SU-DHL-6 (cell line): Measurements from ENCODE around the gene BDKRB2.

Source experiments
- H2AFZ ChIP-seq: fragments of 200-600 bp; sonication (generic); 2 replicates; pipeline ENCODE4 v1.6.1; 2014; ENCODE audit warnings: low read depth, mild to moderate bottlenecking, moderate library complexity, mixed read lengths, antibody characterized with exemption, low read length; ENCODE audit not compliant: severe bottlenecking
- H3F3A ChIP-seq: fragments of 200-600 bp; shearing (Covaris generic); 2 replicates; pipeline ENCODE4 v1.6.0; 2016; ENCODE audit warnings: antibody characterized with exemption, mild to moderate bottlenecking; ENCODE audit not compliant: insufficient read depth
- H3K27ac ChIP-seq: fragments of 200-600 bp; sonication (generic); 2 replicates; pipeline ENCODE4 v1.5.1; 2016; ENCODE audit warnings: low read depth, mild to moderate bottlenecking, low read length, moderate library complexity, mixed read lengths
- H3K27me3 ChIP-seq: fragments of 200-600 bp; sonication (generic), shearing (Covaris generic); 2 replicates; pipeline ENCODE4 v1.6.0; 2014; ENCODE audit warnings: mild to moderate bottlenecking, low read length
- H3K36me3 ChIP-seq: fragments of 200-600 bp; sonication (generic); 2 replicates; pipeline ENCODE4 v1.6.1; 2014; ENCODE audit warnings: mild to moderate bottlenecking, low read length, mixed read lengths
- H3K4me2 ChIP-seq: fragments of 300-600, 200-600 bp; shearing (Covaris generic), sonication (generic); 2 replicates; pipeline ENCODE4 v1.6.0; 2014; ENCODE audit warnings: low read length, low read depth, mild to moderate bottlenecking; ENCODE audit not compliant: poor library complexity, severe bottlenecking
- H3K4me3 ChIP-seq: fragments of 200-600 bp; sonication (generic); 2 replicates; pipeline ENCODE4 v1.5.1; 2014; ENCODE audit warnings: antibody characterized with exemption, low read length, mild to moderate bottlenecking, mixed read lengths; ENCODE audit not compliant: insufficient read depth, poor library complexity, severe bottlenecking
- H3K79me2 ChIP-seq: fragments of 200-600 bp; sonication (generic); 2 replicates; pipeline ENCODE4 v1.6.1; 2014; ENCODE audit warnings: mild to moderate bottlenecking, low read length, moderate library complexity; ENCODE audit not compliant: insufficient read depth
- H3K9ac ChIP-seq: fragments of 200-600 bp; sonication (generic); 2 replicates; pipeline ENCODE4 v1.7.0; 2014; ENCODE audit warnings: mild to moderate bottlenecking, low read length
- H3K9me2 ChIP-seq: fragments of 200-600 bp; sonication (generic); replicated peaks from 2 replicates; pipeline ENCODE4 v1.6.1; 2014; ENCODE audit warnings: low read length; ENCODE audit not compliant: insufficient read depth
- H3K9me3 ChIP-seq: fragments of 200-600 bp; sonication (generic); 2 replicates; pipeline ENCODE4 v1.6.1; 2014; ENCODE audit warnings: low read length, mixed read lengths; ENCODE audit not compliant: insufficient read depth
- H4K20me1 ChIP-seq: fragments of 200-600 bp; sonication (generic); 2 replicates; pipeline ENCODE4 v1.6.1; 2014; ENCODE audit warnings: low read depth, mild to moderate bottlenecking, antibody characterized with exemption, low read length, moderate library complexity, mixed read lengths
- EZH2phosphoT487 ChIP-seq: fragments of 200-600 bp; sonication (generic), shearing (Covaris generic); conservative IDR thresholded peaks from 2 replicates; pipeline ENCODE4 v1.6.1; 2018; ENCODE audit warnings: mild to moderate bottlenecking, antibody characterized with exemption, low read length, moderate library complexity, mixed read lengths
- TF ChIP-seq, protein P1 (sequence below): fragments of 200-600 bp; sonication (generic); IDR thresholded peaks from one replicate; pipeline ENCODE4 v1.5.1; 2017; ENCODE audit warnings: antibody characterized with exemption, mild to moderate bottlenecking, low read length, moderate library complexity; ENCODE audit not compliant: insufficient read depth, poor library complexity, severe bottlenecking

BDKRB2 gene

DNA sequence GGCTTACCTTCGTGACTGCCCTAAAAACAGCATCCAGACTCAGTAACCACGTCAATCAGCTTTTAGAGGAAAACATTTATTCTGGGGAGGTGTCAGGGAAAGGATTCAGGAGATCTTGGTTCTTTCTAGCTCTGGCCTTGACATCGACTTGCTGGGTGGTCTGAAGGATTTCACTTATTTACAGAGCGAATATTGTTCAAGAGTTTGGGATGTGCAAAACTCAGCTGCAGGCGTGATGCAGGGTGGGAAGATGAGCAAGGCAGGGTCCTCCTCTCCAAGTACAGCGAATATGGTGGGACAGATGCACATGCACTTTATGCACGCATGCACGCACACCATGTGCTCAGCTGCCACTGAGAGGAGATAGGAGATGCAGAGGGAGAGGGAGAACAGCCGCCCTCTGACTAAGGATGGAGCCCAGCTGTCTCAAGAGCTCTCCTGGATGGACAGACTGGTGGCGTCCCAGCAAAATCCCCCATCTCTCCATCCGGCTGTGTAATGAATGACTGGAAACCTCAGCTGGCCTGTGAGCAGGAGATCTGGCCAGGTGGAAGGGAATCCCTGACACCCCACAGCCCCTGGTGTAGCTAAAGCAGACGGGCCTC is 27.0 kb downstream of the BDKRB2 start:
- H3K9me3 ChIP-seq = no peaks in the 10 kb centered on the region
- no peak overlapping the region for H3K27ac ChIP-seq
- no peaks in the 10 kb centered on the region for H3K36me3 ChIP-seq
- no peaks in the 10 kb centered on the region for H3K9me2 ChIP-seq
- no peak overlapping the region for H3K4me2 ChIP-seq
- H3K79me2 ChIP-seq = no peaks in the 10 kb centered on the region
- no peaks in the 10 kb centered on the region for H4K20me1 ChIP-seq
- H3K27me3 ChIP-seq = no peaks in the 10 kb centered on the region
- H3K9ac ChIP-seq = no peak overlapping the region
- no peak overlapping the region for H2AFZ ChIP-seq
- H3F3A ChIP-seq = no peaks in the 10 kb centered on the region
- TF ChIP-seq, protein P1, sequence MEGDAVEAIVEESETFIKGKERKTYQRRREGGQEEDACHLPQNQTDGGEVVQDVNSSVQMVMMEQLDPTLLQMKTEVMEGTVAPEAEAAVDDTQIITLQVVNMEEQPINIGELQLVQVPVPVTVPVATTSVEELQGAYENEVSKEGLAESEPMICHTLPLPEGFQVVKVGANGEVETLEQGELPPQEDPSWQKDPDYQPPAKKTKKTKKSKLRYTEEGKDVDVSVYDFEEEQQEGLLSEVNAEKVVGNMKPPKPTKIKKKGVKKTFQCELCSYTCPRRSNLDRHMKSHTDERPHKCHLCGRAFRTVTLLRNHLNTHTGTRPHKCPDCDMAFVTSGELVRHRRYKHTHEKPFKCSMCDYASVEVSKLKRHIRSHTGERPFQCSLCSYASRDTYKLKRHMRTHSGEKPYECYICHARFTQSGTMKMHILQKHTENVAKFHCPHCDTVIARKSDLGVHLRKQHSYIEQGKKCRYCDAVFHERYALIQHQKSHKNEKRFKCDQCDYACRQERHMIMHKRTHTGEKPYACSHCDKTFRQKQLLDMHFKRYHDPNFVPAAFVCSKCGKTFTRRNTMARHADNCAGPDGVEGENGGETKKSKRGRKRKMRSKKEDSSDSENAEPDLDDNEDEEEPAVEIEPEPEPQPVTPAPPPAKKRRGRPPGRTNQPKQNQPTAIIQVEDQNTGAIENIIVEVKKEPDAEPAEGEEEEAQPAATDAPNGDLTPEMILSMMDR = no peak
- TF ChIP-seq EZH2phosphoT487 = no peak
- H3K4me3 ChIP-seq = no peak overlapping the region

DNA sequence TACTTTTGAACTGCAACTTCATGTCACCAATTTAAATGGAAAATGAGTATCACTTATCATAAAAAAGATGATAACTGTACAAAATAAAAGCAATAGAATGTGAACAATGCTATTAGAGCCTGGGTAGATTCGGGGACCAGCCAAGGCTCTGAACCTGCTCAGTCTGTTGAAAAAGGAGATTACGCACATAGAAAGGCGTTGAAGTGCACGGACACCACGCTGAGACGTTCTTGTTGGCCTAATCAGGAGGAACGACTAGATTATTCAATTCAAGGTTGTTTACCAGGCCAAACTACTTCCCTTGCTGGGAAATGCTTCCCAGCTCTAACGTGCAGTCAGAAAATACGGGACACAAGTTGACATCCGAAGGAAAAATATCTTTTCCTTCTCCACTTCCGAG is 27.9 kb downstream of the BDKRB2 start:
- H3K9ac ChIP-seq = no peak overlapping the region
- no peak overlapping the region for H3K4me3 ChIP-seq
- H3K9me2 ChIP-seq = no peaks in the 10 kb centered on the region
- H4K20me1 ChIP-seq = no peaks in the 10 kb centered on the region
- no peaks in the 10 kb centered on the region for H3K36me3 ChIP-seq
- TF ChIP-seq, protein P1 = no peak
- TF ChIP-seq EZH2phosphoT487 = no peak
- H3K27ac ChIP-seq = no peak overlapping the region
- H3K27me3 ChIP-seq = no peaks in the 10 kb centered on the region
- no peaks in the 10 kb centered on the region for H3F3A ChIP-seq
- H3K79me2 ChIP-seq = no peaks in the 10 kb centered on the region
- no peaks in the 10 kb centered on the region for H3K9me3 ChIP-seq
- H3K4me2 ChIP-seq = no peak overlapping the region
- H2AFZ ChIP-seq = no peak overlapping the region

DNA sequence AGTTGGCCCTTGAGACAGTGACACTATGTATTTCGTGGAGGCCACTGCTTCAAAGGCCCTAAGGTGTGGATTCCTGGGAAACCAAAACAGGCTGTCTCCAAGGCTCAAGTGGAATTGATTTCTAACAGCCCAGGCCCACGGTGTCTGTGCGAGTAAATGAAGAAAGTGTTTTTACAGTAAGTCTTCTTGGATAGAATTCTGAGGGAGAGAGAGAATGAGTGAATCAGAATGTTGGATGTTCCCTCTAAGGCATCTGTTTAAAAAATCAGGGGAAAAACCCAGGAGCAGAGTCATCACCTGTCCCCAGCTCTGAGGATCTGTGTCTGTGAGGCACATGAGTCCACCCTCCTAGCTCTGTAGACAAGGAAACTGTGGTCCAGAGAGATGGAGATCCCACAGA is 29.0 kb downstream of the BDKRB2 start:
- Histone ChIP-seq H3K9ac (no peak overlapping the region), H3K9me3 (no peaks in the 10 kb centered on the region), H3K79me2 (no peaks in the 10 kb centered on the region), H4K20me1 (no peaks in the 10 kb centered on the region), H3F3A (no peaks in the 10 kb centered on the region), H3K4me2 (no peak overlapping the region), H3K9me2 (no peaks in the 10 kb centered on the region), H3K36me3 (no peaks in the 10 kb centered on the region), H3K27me3 (no peaks in the 10 kb centered on the region), H3K27ac (no peak overlapping the region), H2AFZ (no peak overlapping the region), H3K4me3 (no peak overlapping the region)
- TF ChIP-seq, protein P1 = no peak
- TF ChIP-seq EZH2phosphoT487 = no peak
